Islet of Langerhans (tissue), 1 donor: ENCODE results near the gene TYROBP.
"Not testable (repeated sequence)": the region's sequence is repeated elsewhere in the genome, so short reads cannot be mapped to it uniquely, and the experiment has no call there.

Experiments used
- FAIRE-seq: peaks from one replicate; lab custom pipeline; 2011; peaks lifted over from hg19 to GRCh38; lab: Jason Lieb, UNC

Gene TYROBP

GRCh38 chr19:35870124-35870736 lies 37.9 kb downstream of the TYROBP start:
- not testable (repeated sequence) for FAIRE-seq

- FAIRE-seq, result no peak
These were observed 38.6 kb downstream of the TYROBP start for GRCh38 chr19:35869327-35870123.

- FAIRE-seq, result no peak
These were observed 39.2 kb downstream of the TYROBP start for GRCh38 chr19:35868823-35869326.

- FAIRE-seq, result no peak
These were observed 39.8 kb downstream of the TYROBP start, which contains the start of gene APLP1 for GRCh38 chr19:35868172-35868822. Gene APLP1, plus strand, starts transcription at chr19:35868574. Its CDS starts 63 bp downstream, at chr19:35868637.

GRCh38 chr19:35863018-35863417 lies 45.1 kb downstream of the TYROBP start:
- no peak for FAIRE-seq

GRCh38 chr19:35862528-35862927 lies 45.6 kb downstream of the TYROBP start:
- FAIRE-seq, result no peak

- FAIRE-seq, result no peak
These were observed 46.4 kb downstream of the TYROBP start for GRCh38 chr19:35861640-35862160.

GRCh38 chr19:35860818-35861639 lies 47.1 kb downstream of the TYROBP start:
- no peak for FAIRE-seq

GRCh38 chr19:35860436-35860817 lies 47.7 kb downstream of the TYROBP start:
- FAIRE-seq, result no peak

GRCh38 chr19:35859414-35859813 lies 48.7 kb downstream of the TYROBP start:
- no peak for FAIRE-seq

GRCh38 chr19:35858311-35858710 lies 49.8 kb downstream of the TYROBP start:
- no peak for FAIRE-seq

GRCh38 chr19:35856546-35857149 lies 51.4 kb downstream of the TYROBP start, which contains the start of gene KIRREL2:
Gene KIRREL2, plus strand, starts transcription at chr19:35856911. Its CDS starts 209 bp downstream, at chr19:35857120.
- FAIRE-seq, result no peak
